CD14-positive monocyte (primary cell): ENCODE data around the gene ITPA. TPM values are rescaled to one million over a fixed set of nuclear protein-coding genes. Genes with fewer than 3 reads are reported as not detected.

ENCODE experiments used
- DNase-seq, 3 donors: peaks; one replicate each; pipeline ENCODE4 v3.0.0-alpha.2; 2011 to 2022
- H2AFZ ChIP-seq: 2 replicates; pipeline ENCODE4 v1.6.0; 2012; ENCODE audit warnings: mild to moderate bottlenecking, low read depth, low read length, inconsistent platforms; ENCODE audit not compliant: insufficient read depth, poor library complexity, severe bottlenecking
- H3K27ac ChIP-seq, 2 donors: 1 replicate in 1 of 2; 2 replicates in 1 of 2; pipeline ENCODE4 v1.5.1; 2012 to 2013; ENCODE audit warnings: low read length in 2 of 2, control low read depth in 1 of 2, inconsistent platforms in 1 of 2, low read depth in 1 of 2, mild to moderate bottlenecking in 1 of 2
- H3K27me3 ChIP-seq, 2 donors: one replicate each; pipeline versions ENCODE4 v1.6.0 to v1.6.1; 2011 to 2013; ENCODE audit warnings: low read length in 2 of 2; ENCODE audit not compliant: control insufficient read depth in 2 of 2, insufficient read depth in 2 of 2
- H3K36me3 ChIP-seq, 2 donors: replicated peaks in 1 of 2; 1 replicate in 1 of 2; 2 replicates in 1 of 2; pipeline versions ENCODE4 v1.5.1 to v1.6.1; 2012 to 2013; ENCODE audit warnings: low read length in 2 of 2, control low read depth in 1 of 2, inconsistent platforms in 1 of 2, mild to moderate bottlenecking in 1 of 2; ENCODE audit not compliant: insufficient read depth in 2 of 2, control insufficient read depth in 1 of 2
- H3K4me1 ChIP-seq, 2 donors: 1 replicate in 1 of 2; 2 replicates in 1 of 2; pipeline versions ENCODE4 v1.5.1 to v1.6.1; 2012 to 2013; ENCODE audit warnings: low read length in 2 of 2, control low read depth in 1 of 2, inconsistent platforms in 1 of 2, mild to moderate bottlenecking in 1 of 2, moderate library complexity in 1 of 2; ENCODE audit not compliant: insufficient read depth in 2 of 2, control insufficient read depth in 1 of 2
- H3K4me2 ChIP-seq: replicated peaks from 2 replicates; pipeline ENCODE3; 2012; ENCODE audit warnings: low read length, moderate library complexity, mild to moderate bottlenecking; ENCODE audit not compliant: poor library complexity, severe bottlenecking; ENCODE audit errors: extremely low read depth
- H3K4me3 ChIP-seq, 3 experiments: fragments of 200-600 bp in 1 of 3; sonication (generic) in 1 of 3; replicated peaks in 1 of 3; 1 replicate in 2 of 3; 2 replicates in 1 of 3; pipeline ENCODE4 v1.5.1; 2011 to 2013; ENCODE audit warnings: low read length in 3 of 3, mild to moderate bottlenecking in 3 of 3, control low read depth in 2 of 3, low read depth in 2 of 3, inconsistent platforms in 1 of 3, moderate library complexity in 1 of 3
- H3K79me2 ChIP-seq: 2 replicates; pipeline ENCODE4 v1.6.0; 2012; ENCODE audit warnings: mild to moderate bottlenecking, control low read depth, inconsistent platforms, low read length, moderate library complexity; ENCODE audit not compliant: insufficient read depth
- H3K9ac ChIP-seq: 2 replicates; pipeline ENCODE4 v1.6.0; 2017; ENCODE audit warnings: low read length, mild to moderate bottlenecking; ENCODE audit not compliant: insufficient read depth, poor library complexity, severe bottlenecking
- H3K9me3 ChIP-seq, 2 donors: replicated peaks in 1 of 2; 1 replicate in 1 of 2; 2 replicates in 1 of 2; pipeline versions ENCODE4 v1.5.1 to v1.6.1; 2012 to 2013; ENCODE audit warnings: low read length in 2 of 2, control low read depth in 1 of 2; ENCODE audit not compliant: control insufficient read depth in 1 of 2, insufficient read depth in 1 of 2
- H4K20me1 ChIP-seq: 2 replicates; pipeline ENCODE4 v1.6.0; 2012; ENCODE audit warnings: mild to moderate bottlenecking, low read length, control low read depth, moderate library complexity; ENCODE audit not compliant: insufficient read depth
- H3K27ac Mint-ChIP-seq, 7 donors: one replicate each; pipeline ENCODE4 v1.8.0; 2020; ENCODE audit warnings: mild to moderate bottlenecking in 7 of 7, mixed read lengths in 7 of 7, moderate library complexity in 6 of 7, inconsistent platforms in 2 of 7
- H3K27me3 Mint-ChIP-seq, 3 donors: one replicate each; pipeline ENCODE4 v1.8.0; 2021 to 2022; ENCODE audit warnings: low read depth in 3 of 3, mild to moderate bottlenecking in 3 of 3, mixed read lengths in 3 of 3, moderate library complexity in 3 of 3, inconsistent platforms in 1 of 3
- H3K36me3 Mint-ChIP-seq, 2 donors: one replicate each; pipeline ENCODE4 v1.8.0; 2020; ENCODE audit warnings: mixed read lengths in 2 of 2, inconsistent platforms in 1 of 2, mild to moderate bottlenecking in 1 of 2
- H3K4me1 Mint-ChIP-seq: one replicate; pipeline ENCODE4 v1.8.0; 2020; ENCODE audit warnings: mild to moderate bottlenecking, mixed read lengths
- H3K4me3 Mint-ChIP-seq, 2 donors: one replicate each; pipeline ENCODE4 v1.8.0; 2020; ENCODE audit warnings: mild to moderate bottlenecking in 2 of 2, mixed read lengths in 2 of 2, moderate library complexity in 1 of 2
- H3K9me3 Mint-ChIP-seq, 7 donors: one replicate each; pipeline ENCODE4 v1.8.0; 2020 to 2022; ENCODE audit warnings: mixed read lengths in 7 of 7, mild to moderate bottlenecking in 6 of 7, moderate library complexity in 6 of 7, inconsistent platforms in 2 of 7
- WGBS: methylation state at CpG from one replicate; pipeline ENCODE4 v1.1.5; 2013; ENCODE audit warnings: missing lambda C conversion rate; ENCODE audit not compliant: insufficient coverage; 5-methylcytosine and 5-hydroxymethylcytosine counted together
- intact Hi-C, 2 donors: fragments of 100-400 bp; cut with micrococcal nuclease; formaldehyde crosslinking; loops; one replicate each; pipeline versions ENCODE4 v1.15.0 to v1.15.1; 2023
- polyA plus RNA-seq, 3 donors: library from polyadenylated mRNA; depleted of rRNA in 1 of 3; unstranded in 2 of 3; stranded (reverse) in 1 of 3; fragments of 300-500 nt in 2 of 3; fragments of >200 nt in 1 of 3; fragmentation: Illumina TruSeq in 2 of 3; gene quantifications; 1 replicate in 2 of 3; 2 replicates in 1 of 3; pipeline ENCODE4 v1.2.3, GENCODE V29; 2012 to 2021
- TF ChIP-seq, protein P1 (sequence below): fragments of 200-600 bp; IDR thresholded peaks from one replicate; pipeline ENCODE4 v1.8.0; 2022; ENCODE audit warnings: antibody characterized with exemption, mild to moderate bottlenecking

The ITPA gene
- polyA plus RNA-seq, 3 donors: 39.5 to 62.8 (median 57.0) TPM

DNA sequence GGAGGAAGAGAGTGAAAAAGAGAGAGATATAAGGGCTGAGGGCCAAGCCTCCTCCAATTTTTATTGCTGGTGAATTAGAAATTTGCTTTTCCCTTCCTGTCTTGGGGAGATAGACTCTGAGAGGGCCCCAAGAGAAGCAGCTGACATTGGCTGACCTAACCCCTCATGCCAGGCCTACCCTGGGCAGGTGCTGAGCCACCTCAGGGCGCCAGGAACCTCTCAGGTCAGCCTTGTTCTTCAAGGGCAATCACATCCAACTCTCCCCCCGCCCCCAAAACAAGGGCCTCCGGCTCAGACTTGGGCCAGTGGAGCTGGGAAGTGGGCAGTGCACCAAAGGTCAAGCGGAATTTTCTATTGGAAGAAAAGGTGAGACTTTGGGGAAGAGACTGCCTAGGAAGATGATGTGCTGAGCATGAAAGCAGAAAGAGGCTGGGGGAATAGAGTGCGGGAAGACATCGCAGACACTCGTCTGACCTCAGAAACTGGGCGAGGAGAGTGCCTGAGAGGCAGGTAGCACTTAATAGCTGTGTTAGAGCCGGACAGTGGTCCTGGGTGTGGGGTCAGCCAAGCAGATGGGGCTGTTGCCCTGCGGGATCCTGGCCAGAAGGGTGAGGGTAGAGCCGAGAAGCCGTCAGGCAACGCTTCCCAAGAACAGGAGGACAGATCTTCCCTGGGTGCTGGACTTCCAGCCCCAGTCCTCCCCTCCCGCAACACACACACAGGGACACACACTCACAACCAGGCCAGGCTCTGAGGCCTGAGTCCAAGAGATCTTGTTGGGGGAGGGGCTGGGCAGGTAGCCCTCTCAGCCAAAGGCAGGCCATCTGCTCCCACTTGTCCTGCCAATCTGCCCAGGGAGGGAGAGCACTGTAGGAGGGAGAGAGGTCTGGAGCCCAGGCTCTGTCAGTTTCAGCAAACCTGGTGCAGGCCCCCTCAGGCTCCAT is 45.9 kb upstream of the ITPA start:
- Histone ChIP-seq H2AFZ (no peak overlapping the region), H3K27me3 (peaks cover 2 to 24% of the 10 kb centered on the region in 2 donors), H3K79me2 (peaks cover 15% of the 10 kb centered on the region), H3K9me3 (peaks cover 0 to 10% of the 10 kb centered on the region in 2 donors), H3K4me2 (no peak overlapping the region), H4K20me1 (peaks cover 10% of the 10 kb centered on the region), H3K36me3 (no peaks in the 10 kb centered on the region), H3K4me3 (no peak overlapping the region), H3K9ac (no peak overlapping the region), H3K4me1 (peaks cover 12 to 25% of the 10 kb centered on the region in 2 donors), H3K27ac (no peak overlapping the region)
- peaks cover 20 to 35% (median 31%) of the 10 kb centered on the region in 3 donors for H3K27me3 Mint-ChIP-seq
- H3K4me3 Mint-ChIP-seq: no peak overlapping the region
- H3K4me1 Mint-ChIP-seq: peaks cover 20% of the 10 kb centered on the region
- no peaks in the 10 kb centered on the region for H3K36me3 Mint-ChIP-seq
- WGBS: 98% methylated on average over 7 of the region's 14 CpGs
- TF ChIP-seq, protein P1, sequence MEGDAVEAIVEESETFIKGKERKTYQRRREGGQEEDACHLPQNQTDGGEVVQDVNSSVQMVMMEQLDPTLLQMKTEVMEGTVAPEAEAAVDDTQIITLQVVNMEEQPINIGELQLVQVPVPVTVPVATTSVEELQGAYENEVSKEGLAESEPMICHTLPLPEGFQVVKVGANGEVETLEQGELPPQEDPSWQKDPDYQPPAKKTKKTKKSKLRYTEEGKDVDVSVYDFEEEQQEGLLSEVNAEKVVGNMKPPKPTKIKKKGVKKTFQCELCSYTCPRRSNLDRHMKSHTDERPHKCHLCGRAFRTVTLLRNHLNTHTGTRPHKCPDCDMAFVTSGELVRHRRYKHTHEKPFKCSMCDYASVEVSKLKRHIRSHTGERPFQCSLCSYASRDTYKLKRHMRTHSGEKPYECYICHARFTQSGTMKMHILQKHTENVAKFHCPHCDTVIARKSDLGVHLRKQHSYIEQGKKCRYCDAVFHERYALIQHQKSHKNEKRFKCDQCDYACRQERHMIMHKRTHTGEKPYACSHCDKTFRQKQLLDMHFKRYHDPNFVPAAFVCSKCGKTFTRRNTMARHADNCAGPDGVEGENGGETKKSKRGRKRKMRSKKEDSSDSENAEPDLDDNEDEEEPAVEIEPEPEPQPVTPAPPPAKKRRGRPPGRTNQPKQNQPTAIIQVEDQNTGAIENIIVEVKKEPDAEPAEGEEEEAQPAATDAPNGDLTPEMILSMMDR: no peak
- intact Hi-C loops: no loop called here
- peak overlapping the region in 1 of 7 donors; percentile 21 for H3K27ac Mint-ChIP-seq
- DNase-seq: no peak
- H3K9me3 Mint-ChIP-seq: peaks cover 0 to 4% (median 2%) of the 10 kb centered on the region in 7 donors

DNA sequence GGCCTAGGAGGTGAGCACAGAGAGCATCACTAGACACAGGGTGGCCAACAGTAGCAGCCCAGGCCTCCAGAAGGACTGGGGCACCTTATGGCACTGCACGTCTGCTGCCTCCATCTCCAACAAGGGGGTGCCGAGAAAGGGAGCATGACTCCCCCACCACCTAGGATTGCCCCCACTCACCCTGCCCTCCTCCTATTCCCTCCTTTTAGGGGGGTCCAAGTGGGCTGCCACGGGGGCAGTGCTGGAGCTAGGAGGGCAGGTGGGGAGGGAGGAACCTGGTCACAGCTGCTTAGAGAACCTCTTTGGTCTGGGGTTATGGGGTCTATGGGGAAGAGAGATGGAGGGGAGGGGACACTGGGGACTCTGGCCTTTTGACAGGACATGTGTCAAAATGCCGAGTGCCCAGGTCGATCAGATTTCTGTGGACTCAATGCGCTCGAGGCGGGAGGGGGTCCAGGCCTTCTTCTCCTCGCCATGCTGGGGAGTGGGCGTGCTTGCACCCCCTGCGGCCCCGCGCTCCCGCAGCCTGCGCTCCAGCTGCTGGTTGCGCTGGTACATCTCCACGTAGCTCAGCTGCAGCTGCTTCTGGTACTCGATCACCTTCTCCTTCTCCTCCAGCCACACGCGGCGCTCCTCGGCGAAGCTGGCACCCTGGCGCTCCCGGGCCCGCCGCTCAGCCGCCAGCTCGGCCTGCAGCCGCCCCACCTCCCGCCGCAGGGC is 45.1 kb upstream of the ITPA start:
- TF ChIP-seq, protein P1: no peak
- Histone ChIP-seq H3K27ac (no peak overlapping the region), H3K4me2 (peak overlapping the region; percentile 0), H3K4me1 (peaks cover 4 to 17% of the 10 kb centered on the region in 2 donors), H4K20me1 (peaks cover 1% of the 10 kb centered on the region), H3K9me3 (peaks cover 0 to 16% of the 10 kb centered on the region in 2 donors), H3K36me3 (no peaks in the 10 kb centered on the region), H3K4me3 (no peak overlapping the region), H2AFZ (peak overlapping the region; percentile 53), H3K9ac (no peak overlapping the region), H3K79me2 (peaks cover 7% of the 10 kb centered on the region), H3K27me3 (peaks cover 10 to 32% of the 10 kb centered on the region in 2 donors)
- Mint-ChIP-seq H3K9me3 (peaks cover 0 to 6% (median 2%) of the 10 kb centered on the region in 7 donors), H3K27me3 (peaks cover 28 to 43% (median 40%) of the 10 kb centered on the region in 3 donors), H3K4me3 (no peak overlapping the region), H3K36me3 (peaks cover 0 to under 1% of the 10 kb centered on the region in 2 donors), H3K27ac (no peak overlapping the region), H3K4me1 (peaks cover 14% of the 10 kb centered on the region)
- intact Hi-C loops: no loop called here
- WGBS: 82% methylated on average over 24 of the region's 32 CpGs
- DNase-seq: no peak
